ENCODE data around the gene CCDC116.

Gene CCDC116

DNA sequence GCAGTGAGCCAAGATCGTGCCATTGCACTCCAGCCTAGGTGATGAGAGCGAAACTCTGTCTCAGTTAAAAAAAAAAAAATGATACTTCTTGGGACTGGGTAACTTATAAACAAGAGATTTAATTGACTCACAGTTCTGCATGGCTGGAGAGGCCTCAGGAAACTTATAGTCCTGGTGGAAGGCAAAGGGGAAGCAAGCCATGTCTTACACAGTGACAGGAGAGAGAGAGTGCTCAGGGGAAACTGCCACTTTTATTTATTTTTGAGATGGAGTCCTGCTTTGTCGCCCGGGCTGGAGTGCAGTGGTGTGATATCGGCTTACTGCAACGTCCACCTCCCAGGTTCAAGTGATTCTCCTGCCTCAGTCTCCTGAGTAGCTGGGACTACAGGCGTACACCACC lies 17.7 kb downstream of the CCDC116 start:
- H3K9ac ChIP-seq, result peak overlapping the region; percentile 94
- no peak overlapping the region for H3K4me3 ChIP-seq
- H3K4me2 ChIP-seq, result peak overlapping the region; percentile 92
- H3K36me3 ChIP-seq, result peaks cover 52% of the 10 kb centered on the region
- peaks cover 57% of the 10 kb centered on the region for H3K4me1 ChIP-seq
- TF ChIP-seq Cebpa-rat (IDR thresholded peaks at IDR 0.05), result no peak
- H4K20me1 ChIP-seq, result no peaks in the 10 kb centered on the region
- H3K27me3 ChIP-seq, result no peaks in the 10 kb centered on the region
- no peak overlapping the region for H3K27ac ChIP-seq
- no peaks in the 10 kb centered on the region for H3K9me3 ChIP-seq

DNA sequence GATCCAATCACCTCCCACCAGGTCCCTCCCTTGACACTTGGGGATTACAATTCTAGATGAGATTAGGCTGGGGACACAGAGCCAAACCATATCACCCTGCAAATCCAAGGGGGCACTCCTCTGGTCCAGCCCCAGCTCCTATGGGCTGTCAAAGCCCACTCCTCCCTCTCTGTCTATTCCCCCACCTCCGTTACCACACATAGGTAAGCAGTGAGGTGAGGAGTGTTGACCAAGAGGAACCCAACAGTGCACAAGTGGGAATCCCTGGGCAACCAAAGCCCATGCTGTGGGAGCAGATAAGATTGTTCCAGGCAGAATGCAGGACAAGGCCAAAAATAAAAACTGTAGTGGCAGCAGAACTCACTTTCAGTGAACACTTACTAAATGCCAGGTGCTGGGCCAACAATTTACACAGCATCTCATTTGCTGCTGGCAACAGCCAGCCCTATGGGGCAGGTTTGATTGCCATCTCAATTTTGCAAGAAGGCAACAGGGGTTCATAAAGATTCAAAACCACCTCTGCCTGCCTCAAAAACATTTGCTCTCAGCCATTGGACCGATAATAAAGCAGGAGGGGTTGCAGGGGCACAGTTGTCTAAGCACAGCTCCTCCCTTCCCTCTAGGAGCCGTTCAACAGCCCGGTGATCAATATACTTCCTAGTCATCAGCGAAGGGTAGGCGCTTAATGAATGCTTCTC lies 18.4 kb downstream of the CCDC116 start:
- Histone ChIP-seq H3K27me3 (no peaks in the 10 kb centered on the region), H4K20me1 (no peaks in the 10 kb centered on the region), H3K4me1 (peaks cover 57% of the 10 kb centered on the region), H3K9ac (peak overlapping the region; percentile 94), H3K4me3 (peak overlapping the region; percentile 85), H3K27ac (peak overlapping the region; percentile 92), H3K36me3 (peaks cover 49% of the 10 kb centered on the region), H3K9me3 (no peaks in the 10 kb centered on the region), H3K4me2 (peak overlapping the region; percentile 92)
- TF ChIP-seq Cebpa-rat (IDR thresholded peaks at IDR 0.05), result no peak

DNA sequence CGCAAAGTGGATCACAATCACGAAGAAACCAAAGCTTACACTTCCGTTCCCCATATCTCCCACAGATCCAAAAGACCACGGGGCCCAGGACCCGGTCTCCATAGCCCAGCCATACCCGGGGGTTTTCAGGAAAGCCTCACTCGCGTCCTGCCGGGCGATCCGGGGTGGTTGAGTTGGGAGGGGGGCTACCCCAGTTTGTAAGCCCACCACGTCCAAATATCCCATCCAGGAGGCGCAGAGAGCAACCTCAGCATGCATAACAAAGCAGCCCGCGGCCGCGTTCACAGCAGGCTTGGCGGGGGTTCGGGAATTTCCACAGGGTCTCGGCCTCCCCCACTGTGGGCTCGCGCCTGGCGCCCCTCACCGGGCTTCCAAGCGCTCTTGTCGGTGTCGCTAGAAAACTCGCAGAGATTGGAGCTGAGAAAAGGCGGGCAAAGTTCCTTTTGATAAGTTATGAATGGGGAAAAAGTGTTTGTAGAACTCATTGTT lies 19.0 kb downstream of the CCDC116 start:
- peak overlapping the region; percentile 85 for H3K4me3 ChIP-seq
- H3K9ac ChIP-seq, result peak overlapping the region; percentile 94
- peaks cover 57% of the 10 kb centered on the region for H3K4me1 ChIP-seq
- H3K27ac ChIP-seq, result peak overlapping the region; percentile 92
- H3K27me3 ChIP-seq, result no peaks in the 10 kb centered on the region
- no peak for TF ChIP-seq Cebpa-rat (IDR thresholded peaks at IDR 0.05)
- no peaks in the 10 kb centered on the region for H3K9me3 ChIP-seq
- peaks cover 44% of the 10 kb centered on the region for H3K36me3 ChIP-seq
- no peaks in the 10 kb centered on the region for H4K20me1 ChIP-seq
- H3K4me2 ChIP-seq, result peak overlapping the region; percentile 92

GRCh38 chr22:21652010-21652546 lies 19.5 kb downstream of the CCDC116 start:
- no peaks in the 10 kb centered on the region for H3K27me3 ChIP-seq
- H3K4me1 ChIP-seq, result peaks cover 57% of the 10 kb centered on the region
- TF ChIP-seq Cebpa-rat (IDR thresholded peaks at IDR 0.05), result no peak
- peak overlapping the region; percentile 85 for H3K4me3 ChIP-seq
- no peaks in the 10 kb centered on the region for H4K20me1 ChIP-seq
- H3K9ac ChIP-seq, result peak overlapping the region; percentile 94
- no peaks in the 10 kb centered on the region for H3K9me3 ChIP-seq
- peaks cover 41% of the 10 kb centered on the region for H3K36me3 ChIP-seq
- peak overlapping the region; percentile 92 for H3K27ac ChIP-seq
- peak overlapping the region; percentile 92 for H3K4me2 ChIP-seq

GRCh38 chr22:21652547-21653545 lies 20.3 kb downstream of the CCDC116 start:
- Histone ChIP-seq H3K4me1 (peaks cover 58% of the 10 kb centered on the region), H4K20me1 (no peaks in the 10 kb centered on the region), H3K4me2 (peak overlapping the region; percentile 92), H3K36me3 (peaks cover 37% of the 10 kb centered on the region), H3K9ac (peak overlapping the region; percentile 94), H3K4me3 (peak overlapping the region; percentile 85), H3K27me3 (no peaks in the 10 kb centered on the region), H3K9me3 (no peaks in the 10 kb centered on the region), H3K27ac (peak overlapping the region; percentile 92)
- no peak for TF ChIP-seq Cebpa-rat (IDR thresholded peaks at IDR 0.05)

DNA sequence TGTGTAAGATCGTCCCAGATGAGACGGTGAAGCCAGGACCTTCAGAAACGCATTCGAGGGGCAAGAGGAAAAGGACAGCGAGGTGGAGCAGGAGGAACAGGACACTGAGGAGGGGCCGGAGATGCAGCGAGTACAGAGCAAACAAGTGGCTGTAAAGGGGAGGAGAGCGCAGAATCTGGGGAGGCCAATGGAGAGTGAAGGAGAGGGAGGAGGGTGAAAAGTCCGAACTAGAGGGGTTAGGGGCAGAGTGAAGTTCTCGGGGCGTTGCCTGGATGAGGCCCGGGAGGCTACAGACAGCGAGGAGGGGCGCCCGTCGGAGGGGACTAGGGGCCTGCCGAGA lies 24.4 kb downstream of the CCDC116 start:
- Histone ChIP-seq H3K27me3 (no peaks in the 10 kb centered on the region), H3K9me3 (no peaks in the 10 kb centered on the region), H3K9ac (peak overlapping the region; percentile 81), H3K27ac (peak overlapping the region; percentile 80), H3K4me1 (peaks cover 61% of the 10 kb centered on the region), H3K4me3 (peak overlapping the region; percentile 77), H3K36me3 (peaks cover 28% of the 10 kb centered on the region), H3K4me2 (peak overlapping the region; percentile 98), H4K20me1 (no peaks in the 10 kb centered on the region)
- no peak for TF ChIP-seq Cebpa-rat (IDR thresholded peaks at IDR 0.05)

DNA sequence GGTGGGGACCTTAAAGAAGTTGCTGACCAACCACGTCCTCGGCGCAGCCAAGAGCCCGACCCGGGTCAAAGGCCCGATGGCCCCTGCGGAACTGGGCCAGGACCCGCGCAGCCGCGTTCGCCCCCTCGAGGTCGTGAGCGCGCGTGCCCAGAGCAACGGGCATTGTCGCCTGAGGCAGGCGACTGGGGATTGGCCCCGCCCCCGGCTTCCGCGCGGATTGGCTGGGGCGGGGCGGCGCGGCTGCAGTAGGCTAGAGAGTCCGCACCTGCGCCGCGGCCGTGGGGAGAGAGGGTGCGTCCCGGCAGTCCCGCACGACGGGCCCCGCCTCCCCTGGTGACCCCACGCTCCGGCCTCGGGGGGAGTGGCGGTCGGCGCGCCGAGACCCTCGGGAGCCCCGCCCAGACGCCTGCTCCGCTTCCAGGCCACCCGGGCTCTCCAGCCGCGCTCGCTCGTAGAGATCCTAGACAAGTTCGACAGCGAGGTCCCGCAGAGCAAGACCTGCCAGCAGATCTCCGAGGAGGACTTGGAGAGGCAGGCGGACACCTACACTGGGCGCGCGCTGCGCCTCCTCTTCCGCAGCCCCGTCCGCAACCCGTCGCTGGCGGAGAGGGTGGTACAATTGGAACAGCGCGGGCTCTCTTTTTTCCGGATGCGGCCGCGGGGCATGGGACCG lies 24.9 kb downstream of the CCDC116 start:
- H3K27ac ChIP-seq, result peak overlapping the region; percentile 80
- peak overlapping the region; percentile 98 for H3K4me2 ChIP-seq
- peak overlapping the region; percentile 81 for H3K9ac ChIP-seq
- TF ChIP-seq Cebpa-rat (IDR thresholded peaks at IDR 0.05), result no peak
- peaks cover 61% of the 10 kb centered on the region for H3K4me1 ChIP-seq
- H4K20me1 ChIP-seq, result no peaks in the 10 kb centered on the region
- H3K4me3 ChIP-seq, result peak overlapping the region; percentile 77
- peaks cover 28% of the 10 kb centered on the region for H3K36me3 ChIP-seq
- no peaks in the 10 kb centered on the region for H3K27me3 ChIP-seq
- no peaks in the 10 kb centered on the region for H3K9me3 ChIP-seq

GRCh38 chr22:21659864-21660525 lies 27.4 kb downstream of the CCDC116 start:
- peak overlapping the region; percentile 42 for H3K4me2 ChIP-seq
- no peaks in the 10 kb centered on the region for H3K9me3 ChIP-seq
- no peak for TF ChIP-seq Cebpa-rat (IDR thresholded peaks at IDR 0.05)
- peaks cover 44% of the 10 kb centered on the region for H3K4me1 ChIP-seq
- peak overlapping the region; percentile 31; the same call in 1 of the 2 replicates for H3K27ac ChIP-seq
- H3K9ac ChIP-seq, result no peak overlapping the region
- H3K27me3 ChIP-seq, result no peaks in the 10 kb centered on the region
- no peaks in the 10 kb centered on the region for H4K20me1 ChIP-seq
- H3K36me3 ChIP-seq, result peaks cover 10% of the 10 kb centered on the region
- no peak overlapping the region for H3K4me3 ChIP-seq

- Histone ChIP-seq H3K9me3 (no peaks in the 10 kb centered on the region), H3K36me3 (peaks cover 5% of the 10 kb centered on the region; the same call in 1 of the 2 replicates), H3K4me1 (peaks cover 52% of the 10 kb centered on the region), H3K27ac (no peak overlapping the region), H4K20me1 (no peaks in the 10 kb centered on the region), H3K27me3 (no peaks in the 10 kb centered on the region), H3K4me2 (no peak overlapping the region), H3K4me3 (no peak overlapping the region), H3K9ac (no peak overlapping the region)
- TF ChIP-seq Cebpa-rat (IDR thresholded peaks at IDR 0.05), result no peak
These were observed 28.3 kb downstream of the CCDC116 start for GRCh38 chr22:21660904-21661303.
